ENCODE data around the gene HMCN2.
"Not testable (repeated sequence)": the region's sequence is repeated elsewhere in the genome, so short reads cannot be mapped to it uniquely, and the experiment has no call there.

The HMCN2 gene

DNA sequence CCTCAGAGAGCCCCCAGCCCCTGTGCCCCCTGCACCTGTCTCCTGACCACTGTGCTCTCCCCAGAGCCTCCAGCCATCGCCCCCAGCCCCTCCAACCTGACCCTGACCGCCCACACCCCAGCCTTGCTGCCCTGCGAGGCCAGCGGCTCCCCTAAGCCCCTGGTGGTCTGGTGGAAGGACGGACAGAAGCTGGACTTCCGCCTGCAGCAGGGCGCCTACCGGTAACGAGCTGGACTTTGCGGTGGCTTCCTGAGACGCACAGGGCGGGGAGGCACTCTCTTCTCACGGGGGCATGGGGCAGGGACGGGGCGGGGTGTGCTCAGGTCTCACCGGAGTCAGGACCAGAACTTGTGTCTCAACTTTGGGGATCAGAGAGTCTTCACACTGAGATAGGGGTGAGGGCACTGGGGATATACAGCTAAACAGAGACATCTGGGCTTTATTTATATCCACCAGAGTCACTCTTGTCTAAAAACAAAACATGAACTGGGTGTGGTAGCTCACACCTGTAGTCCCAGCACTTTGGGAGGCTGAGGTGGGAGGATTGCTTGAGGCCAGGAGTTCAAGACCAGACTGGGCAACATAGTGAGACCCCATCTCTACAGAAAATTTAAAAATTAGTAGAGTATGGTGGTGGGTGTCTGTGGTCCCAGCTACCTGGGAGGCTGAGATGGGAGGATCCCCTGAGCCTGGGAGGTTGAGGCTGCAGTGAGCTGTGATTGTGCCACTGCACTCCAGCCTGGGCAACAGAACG lies 133.1 kb downstream of the HMCN2 start:
- no peak for DNase-seq

DNA sequence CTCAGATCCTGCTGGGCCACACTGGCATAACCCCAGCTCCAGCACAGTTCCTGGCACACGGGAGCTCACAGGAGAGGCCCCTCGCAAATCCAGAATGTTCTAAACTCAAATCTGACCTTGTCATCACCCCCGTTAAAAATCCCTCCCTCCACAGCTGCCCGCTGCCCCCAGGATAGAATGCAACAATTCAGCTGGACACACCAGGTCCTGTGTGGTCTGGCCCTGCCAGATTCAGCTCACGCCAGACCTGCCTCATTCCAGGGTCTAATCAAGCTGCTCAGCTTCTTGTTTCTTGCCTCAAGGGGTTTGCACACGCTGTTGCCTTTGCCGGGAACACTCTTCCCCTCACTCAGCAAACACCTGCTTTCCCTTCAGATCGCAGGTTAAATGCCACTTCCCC lies 134.2 kb downstream of the HMCN2 start:
- DNase-seq: no peak

DNA sequence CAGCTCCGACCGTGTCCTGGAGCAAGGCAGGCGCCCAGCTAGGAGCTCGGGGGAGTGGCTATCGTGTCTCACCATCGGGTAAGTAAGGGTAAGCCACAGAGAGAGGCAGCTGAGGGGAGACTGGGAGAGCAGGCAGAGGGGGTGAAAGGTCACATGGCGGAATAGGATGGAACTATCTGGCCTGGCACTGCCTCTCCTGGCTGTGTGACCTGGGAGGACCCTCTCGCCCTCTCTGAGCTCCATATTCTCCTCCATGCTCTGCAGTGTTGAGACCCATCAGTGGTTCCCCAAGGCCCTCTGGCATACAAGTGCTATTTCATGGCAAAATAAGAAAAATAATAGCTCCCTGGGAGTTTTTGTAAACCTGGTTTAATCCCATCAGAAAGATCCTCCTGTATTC lies 135.3 kb downstream of the HMCN2 start:
- no peak for DNase-seq

DNA sequence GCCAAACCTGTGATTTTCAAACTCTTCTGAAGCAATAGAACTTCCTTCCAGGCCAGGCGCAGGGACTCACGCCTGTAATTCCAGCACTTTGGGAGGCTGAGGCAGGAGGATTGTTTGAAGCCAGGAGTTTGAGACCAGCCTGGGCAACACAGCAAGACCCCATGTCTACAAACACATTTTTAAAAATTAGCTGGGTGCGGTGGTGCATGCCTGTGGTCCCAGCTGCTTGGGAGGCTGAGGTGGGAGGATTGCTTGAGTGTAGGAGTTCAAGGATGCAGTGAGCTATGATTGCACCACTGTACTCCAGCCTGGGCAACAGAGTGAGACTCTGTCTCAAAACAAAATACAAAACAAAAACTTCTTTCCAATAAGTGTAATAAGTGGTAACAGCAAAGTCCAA lies 136.2 kb downstream of the HMCN2 start:
- not testable (repeated sequence) for DNase-seq

DNA sequence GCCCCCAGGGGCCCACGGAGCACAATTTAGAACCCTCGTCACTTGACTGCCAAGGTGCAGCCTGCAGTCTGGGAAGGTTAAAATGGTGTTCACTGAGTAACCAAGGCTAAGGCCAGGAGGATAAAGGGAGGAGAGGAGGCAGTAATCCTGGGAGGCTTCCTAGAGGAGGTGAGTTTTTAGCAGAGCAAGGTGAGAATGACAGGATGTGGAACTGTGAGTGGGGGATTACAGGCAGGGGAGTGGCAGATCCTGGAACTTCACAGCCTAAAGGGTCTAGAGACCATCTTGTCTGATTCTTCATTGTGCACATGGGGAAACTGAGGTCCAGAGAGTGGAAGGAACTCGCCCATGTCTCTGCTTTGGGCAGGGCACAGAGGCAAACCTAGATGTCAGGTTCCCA lies 136.7 kb downstream of the HMCN2 start:
- DNase-seq: no peak

DNA sequence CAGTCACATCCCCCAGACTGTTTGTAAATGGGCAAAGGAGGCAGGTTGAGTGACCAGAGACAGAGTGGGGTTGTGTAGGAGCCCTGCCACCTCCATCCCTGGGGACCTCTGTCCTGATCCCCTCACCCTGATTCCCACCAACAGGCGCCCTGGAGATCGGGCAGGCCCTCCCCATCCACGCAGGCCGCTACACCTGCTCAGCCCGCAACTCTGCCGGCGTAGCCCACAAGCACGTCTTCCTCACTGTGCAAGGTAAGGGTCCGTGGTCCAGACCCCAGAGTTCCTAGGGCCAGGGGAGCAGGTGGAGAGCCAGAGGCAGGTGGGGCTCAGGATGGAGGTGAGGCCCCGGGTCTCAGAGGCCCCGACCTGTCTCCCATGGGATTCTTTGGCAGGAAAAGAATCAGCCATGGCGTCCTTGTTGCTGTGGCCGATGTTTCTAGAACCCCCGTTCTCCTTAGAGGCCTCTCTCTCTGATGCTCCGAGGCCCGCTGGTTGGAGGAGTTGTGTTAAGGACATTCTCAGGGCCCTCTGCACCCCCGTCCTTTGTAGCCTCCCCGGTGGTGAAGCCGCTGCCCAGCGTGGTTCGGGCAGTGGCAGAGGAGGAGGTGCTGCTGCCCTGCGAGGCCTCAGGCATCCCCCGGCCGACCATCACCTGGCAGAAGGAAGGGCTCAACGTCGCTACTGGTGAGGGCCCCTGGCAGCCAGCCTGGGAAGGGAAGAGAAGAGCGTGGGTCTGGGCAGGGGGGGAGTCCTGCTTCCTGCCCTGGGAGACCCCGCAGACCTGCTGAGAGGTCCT lies 137.3 kb downstream of the HMCN2 start:
- no peak for DNase-seq

DNA sequence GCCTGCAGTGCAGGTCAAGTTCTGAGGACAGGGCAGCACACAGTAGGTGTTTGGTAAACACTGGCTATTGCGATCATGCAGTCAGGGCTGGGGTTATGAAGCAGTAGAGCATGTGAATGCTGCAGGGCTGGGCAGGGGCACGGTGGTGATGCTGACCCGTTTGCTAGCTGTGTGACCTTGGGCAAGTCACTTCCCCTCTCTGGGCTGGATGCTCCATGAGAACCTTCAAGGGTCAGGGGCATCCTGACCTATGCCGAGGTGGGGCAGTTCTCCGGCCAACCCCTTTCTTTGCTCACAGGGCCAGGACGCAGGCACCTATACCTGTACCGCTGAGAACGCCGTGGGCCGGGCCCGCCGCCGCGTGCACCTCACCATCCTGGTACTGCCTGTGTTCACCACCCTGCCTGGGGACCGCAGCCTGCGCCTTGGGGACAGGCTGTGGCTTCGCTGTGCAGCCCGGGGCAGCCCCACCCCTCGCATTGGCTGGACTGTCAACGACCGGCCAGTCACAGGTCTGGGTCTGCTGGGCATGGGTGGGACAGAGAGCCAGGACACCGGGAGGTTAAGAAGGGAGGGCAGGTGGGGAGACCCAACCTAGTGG lies 140.2 kb downstream of the HMCN2 start:
- no peak for DNase-seq

DNA sequence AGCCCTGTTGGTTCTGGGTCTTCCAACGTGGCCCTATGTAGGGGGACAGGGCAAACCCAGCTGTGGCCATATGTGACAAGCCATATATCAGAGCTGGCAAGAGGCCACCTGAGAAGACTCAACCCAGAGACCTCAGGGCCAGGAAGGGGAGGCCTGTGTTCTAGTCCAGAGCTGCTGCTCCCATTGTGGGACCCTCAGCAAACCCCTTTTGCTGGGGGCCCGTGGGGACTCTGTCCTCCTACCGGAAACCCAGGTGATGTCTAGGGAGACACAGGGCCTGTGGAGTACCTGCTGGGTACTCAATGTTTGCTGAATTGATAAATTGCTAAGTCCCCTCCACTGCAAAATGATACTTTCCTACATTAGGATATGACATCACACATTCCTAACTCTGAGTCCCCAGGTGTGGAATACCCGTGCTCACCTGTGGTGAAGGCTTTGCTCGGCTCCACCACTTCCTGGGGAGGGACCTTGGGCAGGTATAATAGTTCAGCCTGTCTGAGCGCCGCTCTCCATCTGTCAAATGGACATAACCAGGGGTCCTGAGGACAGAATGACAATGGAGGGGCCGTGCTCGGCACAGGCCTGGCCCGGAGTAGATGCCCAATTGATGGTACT lies 140.8 kb downstream of the HMCN2 start:
- no peak for DNase-seq

DNA sequence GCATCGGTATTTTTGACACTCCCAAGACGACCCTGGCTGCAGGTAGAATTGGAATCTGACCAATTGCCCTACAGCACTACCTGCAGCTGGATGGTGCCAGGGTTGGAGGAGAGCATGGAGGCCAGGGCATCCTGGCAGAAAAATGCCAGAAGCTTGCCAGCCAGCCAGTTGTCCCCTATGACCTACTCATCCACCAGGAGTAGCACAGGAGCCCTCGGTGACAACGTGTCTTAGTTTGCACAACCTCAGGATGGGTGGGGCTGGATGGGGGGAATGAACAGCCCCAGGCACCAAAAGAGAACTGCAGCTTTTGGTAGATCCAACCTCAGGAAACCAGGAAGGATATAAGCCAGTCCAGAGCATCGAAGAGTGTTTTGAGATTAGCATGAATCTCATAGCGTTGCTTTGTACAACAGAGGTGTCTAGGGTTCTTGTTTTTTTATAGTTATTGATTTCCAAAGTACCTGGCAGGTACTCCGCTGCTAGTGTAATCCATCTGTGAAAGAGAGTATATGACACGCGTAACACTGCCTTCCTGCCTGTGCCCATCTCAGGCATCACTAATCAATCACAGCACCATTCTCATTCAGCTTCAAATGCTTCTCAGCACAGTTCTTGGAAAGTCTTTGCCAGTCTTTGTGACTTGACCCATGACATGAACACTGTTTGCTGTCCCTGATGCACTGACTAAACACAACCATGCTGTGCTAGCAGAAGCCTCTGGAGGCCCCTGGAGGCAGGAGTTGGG lies 142.5 kb downstream of the HMCN2 start:
- DNase-seq: no peak

DNA sequence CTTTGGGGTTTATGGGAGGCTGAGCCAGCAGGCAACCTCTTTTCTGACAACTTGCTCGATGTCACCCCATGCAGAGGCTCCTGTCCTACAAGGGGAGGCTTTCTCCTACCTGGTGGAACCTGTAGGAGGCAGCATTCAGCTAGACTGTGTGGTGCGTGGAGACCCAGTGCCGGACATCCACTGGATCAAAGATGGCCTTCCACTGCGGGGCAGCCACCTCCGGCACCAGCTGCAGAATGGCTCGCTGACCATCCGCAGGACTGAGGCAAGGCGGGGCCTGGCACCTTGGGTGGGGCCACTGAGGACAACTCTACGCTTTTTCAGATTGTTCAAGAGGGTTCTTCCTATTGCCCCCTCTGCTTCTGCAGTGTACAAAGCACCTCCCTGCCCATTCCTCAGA lies 143.1 kb downstream of the HMCN2 start:
- no peak for DNase-seq

DNA sequence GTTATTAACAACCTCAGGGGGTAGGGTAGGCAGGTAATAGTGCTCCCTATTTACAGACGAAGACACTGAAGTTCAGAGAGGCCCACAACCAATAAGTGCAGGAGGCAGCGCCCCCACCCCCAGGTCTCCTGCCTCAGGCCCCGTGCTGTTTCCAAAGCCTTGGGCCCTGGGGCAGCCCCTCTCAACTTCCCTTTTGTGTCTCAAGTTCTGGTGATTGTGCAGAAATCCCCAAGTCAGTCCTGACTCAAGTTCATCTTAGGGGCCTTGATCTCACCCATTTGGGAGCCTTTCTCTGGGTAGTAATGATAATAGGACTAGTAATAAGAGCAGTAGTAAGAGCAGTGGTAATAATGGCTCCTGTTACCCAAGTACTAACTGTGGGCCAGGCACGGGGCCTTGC lies 143.7 kb downstream of the HMCN2 start:
- no peak for DNase-seq

DNA sequence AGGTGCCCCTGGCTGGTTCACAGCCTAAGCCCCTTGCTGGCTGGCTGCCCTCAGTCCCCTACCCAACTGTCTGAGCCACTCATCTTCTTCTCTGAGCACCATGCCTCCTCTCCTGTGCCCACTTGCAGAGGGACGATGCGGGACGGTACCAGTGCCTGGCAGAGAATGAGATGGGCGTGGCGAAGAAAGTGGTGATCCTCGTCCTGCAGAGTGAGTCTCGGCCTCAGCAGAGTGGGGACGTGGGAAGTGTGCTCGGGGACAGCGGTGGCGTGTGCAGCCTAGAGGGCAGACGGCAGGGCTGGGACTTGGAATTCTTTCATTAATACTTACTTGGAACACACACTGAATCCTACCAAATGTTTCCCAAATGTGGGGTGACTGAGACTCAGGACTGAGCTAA lies 144.9 kb downstream of the HMCN2 start:
- no peak for DNase-seq

DNA sequence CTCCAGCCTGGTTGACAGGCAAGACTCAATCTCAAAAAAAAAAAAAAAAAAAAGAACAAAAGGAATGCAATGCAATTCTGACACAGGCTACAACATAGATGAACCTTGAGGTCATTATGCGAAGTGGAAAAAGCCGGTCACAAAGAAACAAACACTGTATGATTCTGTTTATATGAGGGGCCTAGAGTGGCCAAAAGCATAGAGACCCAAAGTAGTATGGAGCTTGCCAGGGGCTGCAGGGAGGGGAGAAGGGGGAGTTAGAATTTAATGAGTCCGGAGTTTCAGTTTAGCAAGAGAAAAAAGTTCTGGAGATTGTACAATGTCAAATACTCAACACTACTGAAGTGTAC lies 146.0 kb downstream of the HMCN2 start:
- DNase-seq: no peak

DNA sequence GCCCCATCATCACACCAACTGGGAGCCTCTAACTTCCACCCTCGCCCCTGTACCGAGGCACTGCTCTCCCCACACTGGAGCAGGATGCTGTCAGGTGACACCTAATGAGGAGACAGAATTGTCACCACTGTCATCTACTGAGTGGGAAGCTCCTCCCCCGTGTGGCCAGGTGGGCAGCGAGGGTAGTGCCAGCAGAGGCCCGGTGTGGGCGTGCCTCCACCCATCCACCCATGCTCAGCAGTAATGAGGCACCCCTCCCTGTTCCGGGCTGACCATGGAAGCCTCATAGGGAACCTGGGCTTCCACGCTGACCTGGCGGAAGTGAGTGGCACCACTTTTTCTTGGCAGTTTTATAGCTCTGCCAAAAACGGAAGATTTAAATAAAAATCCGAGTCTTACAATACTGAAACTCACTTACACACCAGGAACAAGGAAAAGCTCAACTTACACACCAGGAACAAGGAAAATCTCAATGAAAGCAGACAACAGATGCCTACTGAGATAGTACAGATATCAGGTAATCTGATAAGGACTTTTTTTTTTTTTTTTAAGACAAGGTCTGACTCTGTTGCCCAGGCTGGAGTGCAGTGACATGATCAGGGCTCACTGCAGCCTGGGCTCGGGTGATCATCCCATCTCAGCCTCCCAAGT lies 148.6 kb downstream of the HMCN2 start:
- no peak for DNase-seq

DNA sequence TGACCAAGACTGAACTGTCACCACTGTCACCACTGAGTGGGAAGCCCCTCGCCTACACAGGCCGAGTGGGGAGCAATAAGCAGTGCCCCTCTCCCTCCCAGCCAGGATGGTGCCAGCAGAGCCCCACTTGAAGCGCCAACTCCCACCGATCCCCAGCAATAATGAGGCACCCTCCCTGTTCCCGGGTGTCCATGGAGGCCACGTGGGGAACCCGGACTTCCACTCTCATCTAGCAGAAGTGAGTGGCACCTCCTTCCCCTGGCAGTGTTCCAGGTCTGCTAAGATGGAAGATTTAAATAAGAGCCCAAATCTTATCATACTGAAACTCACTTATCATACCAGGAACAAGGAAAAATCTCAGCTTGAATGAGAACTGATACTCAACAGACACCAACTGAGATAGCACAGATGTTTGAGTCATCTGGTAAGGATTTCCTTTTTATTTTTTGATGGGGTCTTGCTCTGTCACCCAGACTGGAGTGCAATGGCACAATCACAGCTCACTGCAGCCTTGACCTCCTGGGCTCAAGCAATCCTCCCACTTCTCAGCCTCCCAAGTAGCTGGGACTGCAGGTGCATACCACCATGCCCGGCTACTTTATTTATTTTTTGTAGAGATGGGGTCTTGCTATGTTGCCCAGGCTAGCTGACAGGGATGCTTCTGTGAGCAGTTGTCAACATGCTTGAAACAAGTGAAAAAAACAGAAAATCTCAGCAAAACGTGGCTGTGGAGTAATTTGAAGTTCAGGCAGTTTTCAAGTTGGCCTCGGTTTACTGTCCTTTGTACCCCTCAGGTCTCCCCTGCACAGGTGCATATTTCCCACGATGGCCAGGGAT lies 149.6 kb downstream of the HMCN2 start:
- DNase-seq: no peak

DNA sequence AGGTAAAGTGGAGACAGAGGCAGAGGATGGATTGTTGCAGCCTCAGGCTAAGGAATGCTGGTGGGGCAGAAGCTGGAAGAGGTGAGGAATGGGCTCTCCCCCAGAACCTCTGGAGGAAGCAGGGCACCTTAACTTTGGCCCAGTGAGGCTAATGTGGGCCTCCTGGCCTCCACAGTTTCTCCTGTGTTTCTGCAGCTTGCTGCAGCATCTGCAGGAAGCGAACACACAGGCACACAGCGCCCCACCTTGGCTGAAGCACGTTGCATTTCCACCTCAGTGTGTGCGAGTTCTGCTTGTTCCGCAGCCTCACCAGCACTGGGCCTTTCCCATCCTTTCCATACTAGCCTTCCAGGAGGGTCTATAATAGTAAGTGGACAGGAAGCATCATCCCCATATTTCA lies 152.0 kb downstream of the HMCN2 start:
- DNase-seq: no peak

DNA sequence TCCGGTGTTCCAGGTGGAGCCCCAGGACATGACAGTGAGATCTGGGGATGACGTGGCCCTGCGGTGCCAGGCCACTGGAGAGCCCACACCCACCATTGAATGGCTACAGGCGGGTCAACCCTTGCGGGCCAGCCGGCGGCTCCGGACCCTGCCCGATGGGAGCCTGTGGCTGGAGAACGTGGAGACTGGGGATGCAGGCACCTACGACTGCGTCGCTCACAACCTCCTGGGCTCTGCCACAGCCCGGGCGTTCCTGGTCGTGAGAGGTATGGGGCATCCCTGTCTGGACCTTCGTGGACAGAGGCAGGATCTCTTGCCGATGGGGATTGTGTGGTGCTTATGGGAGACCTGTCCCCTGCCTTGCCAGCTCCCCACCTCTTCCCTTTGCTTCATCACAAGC lies 153.2 kb downstream of the HMCN2 start:
- DNase-seq: no peak

DNA sequence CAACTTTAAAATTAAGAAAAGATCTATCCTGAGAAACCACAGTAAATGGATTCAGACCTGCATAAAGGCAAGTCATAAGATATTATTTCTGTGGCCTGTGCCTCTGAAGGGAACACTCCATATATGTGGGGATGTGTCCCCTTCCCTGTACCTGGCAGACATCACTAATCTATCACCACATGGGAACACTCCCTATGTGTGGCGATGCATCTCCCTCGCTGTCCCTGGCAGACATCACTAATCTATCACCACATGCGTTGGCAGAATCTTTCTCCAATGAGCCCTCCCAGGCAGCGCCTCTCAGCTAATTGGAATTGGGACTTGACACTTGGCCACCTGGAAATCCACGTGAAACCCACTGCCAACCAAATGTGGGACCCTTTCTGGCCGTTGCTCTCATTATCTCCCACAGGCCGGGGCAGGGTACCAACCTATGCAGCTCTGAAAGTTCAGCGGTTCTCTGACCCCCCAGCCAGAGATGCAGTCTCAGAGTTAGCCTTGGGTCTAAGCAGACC lies 154.0 kb downstream of the HMCN2 start:
- DNase-seq: no peak

DNA sequence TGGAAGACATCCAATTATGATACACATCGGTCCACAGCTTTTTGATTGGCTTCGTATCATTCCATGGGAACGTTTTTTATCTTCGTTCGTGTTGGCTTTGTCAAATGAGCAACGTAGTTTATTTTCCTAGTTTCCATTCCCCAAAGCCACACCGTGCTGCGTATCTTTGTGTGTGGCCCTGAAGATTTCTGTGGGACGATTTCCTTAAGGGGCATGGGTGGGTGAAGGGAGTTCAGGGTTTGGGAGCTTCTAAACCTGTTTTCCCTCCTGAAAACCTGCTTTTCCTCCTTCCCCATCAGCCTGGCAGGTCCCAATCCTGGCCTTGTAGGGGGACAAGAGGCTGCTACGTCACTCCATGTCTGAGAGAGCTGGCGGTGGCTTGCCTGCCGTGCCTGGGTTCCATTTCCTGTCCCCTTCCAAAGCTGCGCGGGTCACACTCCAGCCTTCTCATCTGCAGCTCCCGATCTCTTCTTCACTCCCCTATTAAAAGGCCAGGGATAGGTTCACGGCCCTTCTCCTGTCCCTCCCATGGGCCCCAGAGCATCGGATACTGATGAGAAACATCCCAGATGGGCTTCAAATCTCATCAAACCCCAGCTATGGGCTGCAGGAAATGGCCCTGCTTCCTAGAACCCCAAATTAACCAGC lies 155.7 kb downstream of the HMCN2 start:
- no peak for DNase-seq

DNA sequence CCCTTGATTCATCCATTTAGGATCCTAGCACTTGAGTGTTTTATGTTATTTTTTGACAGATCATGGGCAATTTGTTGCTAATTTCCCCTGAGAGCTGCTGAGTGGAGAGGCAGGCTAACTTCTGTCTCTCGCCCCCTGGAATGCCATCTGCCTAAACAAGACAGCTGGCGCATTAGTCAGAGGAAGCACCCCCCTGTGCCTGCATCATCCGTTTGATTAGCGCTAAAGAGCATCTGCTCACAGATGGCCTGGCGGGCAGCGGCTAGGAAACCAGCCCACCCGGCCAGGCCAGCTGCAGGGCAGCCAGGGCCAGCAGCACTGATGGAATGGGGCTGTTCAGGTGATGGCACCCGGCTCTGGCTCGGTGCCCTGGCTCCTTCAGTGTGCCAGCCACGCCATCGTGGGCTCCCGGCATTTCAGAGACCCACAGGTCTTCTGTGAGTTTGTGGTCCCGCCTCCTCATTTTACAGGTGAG lies 156.3 kb downstream of the HMCN2 start:
- no peak for DNase-seq

DNA sequence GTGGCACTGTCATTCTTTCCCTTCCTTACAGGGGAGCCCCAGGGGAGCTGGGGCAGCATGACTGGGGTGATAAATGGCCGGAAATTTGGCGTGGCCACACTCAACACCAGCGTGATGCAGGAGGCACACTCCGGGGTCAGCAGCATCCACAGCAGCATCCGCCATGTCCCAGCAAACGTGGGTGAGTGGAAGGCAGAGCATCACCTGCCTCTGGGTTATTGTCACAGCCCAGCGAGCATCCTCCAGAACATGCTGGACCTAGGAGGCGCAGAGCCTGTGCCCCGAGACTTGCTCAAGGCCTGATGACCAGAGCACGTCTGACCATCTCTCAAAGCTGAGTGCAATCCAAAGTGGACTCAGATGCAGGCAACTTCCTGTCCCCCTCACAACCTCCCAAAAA lies 157.0 kb downstream of the HMCN2 start:
- no peak for DNase-seq
